Sciatic nerve (tissue), 2 donors: Measurements from ENCODE around the gene HES4. TPM values are rescaled to one million over a fixed set of nuclear protein-coding genes. Genes with fewer than 3 reads are reported as not detected.
"Not testable (repeated sequence)": the region's sequence is repeated elsewhere in the genome, so short reads cannot be mapped to it uniquely, and the experiment has no call there.

Experiments
- ATAC-seq: fragments of 200-7000 bp; cut with Tn5 transposase; one replicate; pipeline ENCODE4 v1.9.1; 2020; ENCODE audit warnings: mild to moderate bottlenecking, moderate library complexity
- DNase-seq: peaks from one replicate; pipeline ENCODE4 v3.0.0-alpha.2; 2020; ENCODE audit warnings: low spot score
- intact Hi-C: fragments of 100-400 bp; cut with DNase I; formaldehyde crosslinking; loops from one replicate; pipeline ENCODE4 v1.14.2; 2022
- total RNA-seq: library from RNA; stranded (reverse); fragmentation: NEBNext Ultra II Directional; extraction: Animal tissue kit (Norgen Biotek cat#: 25700); gene quantifications from one replicate; pipeline ENCODE4 v1.2.1, GENCODE V29; 2021
- donor health status: DM: no; HTN: no; CAD: no.
- donor health status: DM: no; HTN: no; CAD: no.

Gene HES4
- total RNA-seq, 1 donor from 2014 or later, result 30.5 TPM

- DNase-seq (no peak), ATAC-seq (no peak)
- intact Hi-C loops, result no loop called here
Observed at GRCh38 chr1:1035291-1035943, 35.5 kb upstream of the HES4 start.

- no peak for DNase-seq
- no peak for ATAC-seq
- intact Hi-C loops, result no loop called here
Observed at GRCh38 chr1:1034439-1034781, 34.5 kb upstream of the HES4 start.

GRCh38 chr1:1033731-1034438, 34.0 kb upstream of the HES4 start:
- intact Hi-C loops, result no loop called here
- ATAC-seq, result no peak
- DNase-seq, result no peak

- peak; percentile 82 for DNase-seq
- intact Hi-C loops, result no loop called here
- peak; percentile 77 for ATAC-seq
Observed at GRCh38 chr1:1033009-1033587, 33.2 kb upstream of the HES4 start.

GRCh38 chr1:1032424-1032823, 32.5 kb upstream of the HES4 start:
- DNase-seq (no peak), ATAC-seq (peak; percentile 7)
- intact Hi-C loops, result no loop called here

GRCh38 chr1:1031659-1032235, 31.9 kb upstream of the HES4 start:
- DNase-seq (no peak), ATAC-seq (peak; percentile 9)
- intact Hi-C loops, result no loop called here

- intact Hi-C loops, DNase-seq: not testable (repeated sequence)
Observed at GRCh38 chr1:1030867-1031658, 31.2 kb upstream of the HES4 start.

GRCh38 chr1:1027791-1028190, 27.9 kb upstream of the HES4 start:
- ATAC-seq (no peak), DNase-seq (no peak)
- intact Hi-C loops, result no loop called here

More at GRCh38 chr1:1030867-1031658, 31.2 kb upstream of the HES4 start:
- not testable (repeated sequence) for ATAC-seq

GRCh38 chr1:1026599-1027413, 26.9 kb upstream of the HES4 start:
- intact Hi-C loops, result no loop called here
- DNase-seq, result no peak
- ATAC-seq, result no peak

GRCh38 chr1:1025730-1026129, 25.8 kb upstream of the HES4 start:
- DNase-seq (no peak), ATAC-seq (no peak)
- intact Hi-C loops, result no loop called here

- DNase-seq (no peak), ATAC-seq (no peak)
- intact Hi-C loops, result no loop called here
Observed at GRCh38 chr1:1024771-1025699, 25.1 kb upstream of the HES4 start.

GRCh38 chr1:1024149-1024770, 24.4 kb upstream of the HES4 start:
- intact Hi-C loops, result no loop called here
- DNase-seq (no peak), ATAC-seq (no peak)

GRCh38 chr1:1023700-1024099, 23.8 kb upstream of the HES4 start:
- ATAC-seq (no peak), DNase-seq (no peak)
- intact Hi-C loops, result no loop called here

- intact Hi-C loops, result no loop called here
- ATAC-seq (no peak), DNase-seq (no peak)
Observed at GRCh38 chr1:1022302-1023009, 22.6 kb upstream of the HES4 start.

GRCh38 chr1:1021920-1022259, 22.0 kb upstream of the HES4 start:
- ATAC-seq (no peak), DNase-seq (no peak)
- intact Hi-C loops, result no loop called here

GRCh38 chr1:1021010-1021919, 21.4 kb upstream of the HES4 start:
- intact Hi-C loops, result no loop called here
- ATAC-seq (peak; percentile 7), DNase-seq (no peak)
